Measurements from ENCODE around the gene VILL.
"Not testable (repeated sequence)": the region's sequence is repeated elsewhere in the genome, so short reads cannot be mapped to it uniquely, and the experiment has no call there.

Gene VILL

DNA sequence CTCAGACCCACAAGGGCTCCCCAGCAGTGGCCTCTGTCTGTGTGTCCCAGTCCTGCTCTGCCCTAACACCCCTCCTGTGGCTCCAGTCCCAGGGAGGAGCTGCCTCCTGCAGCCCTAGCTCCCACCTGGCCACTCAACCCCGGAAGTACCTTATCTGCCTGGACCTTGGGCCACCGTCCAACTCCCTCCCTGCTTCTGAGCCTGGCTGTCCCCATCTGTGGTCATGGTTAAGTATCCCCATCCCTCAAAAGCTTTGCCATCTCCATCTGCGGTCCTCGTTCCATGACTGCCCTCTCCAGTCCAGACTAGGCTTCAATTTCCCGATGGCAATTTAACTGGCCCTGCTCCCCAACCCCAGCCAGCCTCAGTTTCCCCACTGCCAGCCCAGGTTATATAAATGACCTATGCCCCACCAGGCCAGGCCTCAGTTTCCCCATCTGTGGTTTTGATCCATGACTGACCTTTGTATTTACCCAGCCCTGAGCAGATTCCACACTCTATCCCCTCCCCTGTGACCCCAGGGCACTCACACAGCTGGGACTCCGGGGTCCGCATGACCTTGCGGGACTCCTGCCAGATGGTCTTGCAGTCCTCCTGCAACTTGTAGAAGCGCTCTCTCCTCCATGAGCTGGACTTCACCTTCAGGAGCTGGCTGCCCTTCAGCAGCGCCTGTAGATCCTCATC, 29.2 kb downstream of the VILL start:
- DNase-seq = no peak

DNA sequence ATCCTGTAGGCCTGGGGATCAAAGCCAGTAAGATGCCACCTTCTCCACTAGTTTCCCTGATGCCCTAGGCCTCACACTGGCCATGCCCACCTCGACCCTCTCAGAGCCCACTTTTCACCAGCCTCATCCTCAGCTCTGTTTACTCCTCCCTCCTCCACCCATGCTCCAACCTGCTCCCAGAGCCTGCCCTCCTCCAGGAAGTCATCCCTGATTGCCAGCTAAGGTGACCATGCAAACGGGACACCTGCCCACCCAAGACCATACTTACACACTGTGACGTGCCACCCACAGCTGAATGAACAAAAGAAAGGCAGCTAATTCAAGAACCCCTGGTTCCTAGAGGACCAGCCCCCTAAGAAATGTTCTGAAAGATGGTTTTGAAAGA, 29.7 kb downstream of the VILL start:
- no peak for DNase-seq

DNA sequence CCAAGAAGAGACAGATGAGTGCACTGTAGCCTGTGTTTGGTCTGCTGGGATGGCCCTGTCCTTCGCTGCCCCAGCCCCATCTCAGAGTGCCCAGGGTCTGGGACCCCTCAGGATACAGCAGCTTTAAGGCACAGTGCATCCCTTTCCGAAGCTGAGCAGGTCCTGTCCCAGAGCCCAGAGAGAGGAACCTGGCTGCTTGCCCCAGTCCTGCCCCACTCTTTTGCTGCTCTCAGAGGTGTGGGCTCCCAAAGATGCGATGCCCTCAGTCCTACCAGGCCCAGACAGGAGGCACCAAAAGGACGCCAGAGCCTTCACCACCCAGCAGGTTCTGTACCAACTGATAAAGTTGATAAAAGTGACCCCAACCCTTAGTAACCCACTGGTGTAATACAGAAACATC, 30.6 kb downstream of the VILL start:
- no peak for DNase-seq

DNA sequence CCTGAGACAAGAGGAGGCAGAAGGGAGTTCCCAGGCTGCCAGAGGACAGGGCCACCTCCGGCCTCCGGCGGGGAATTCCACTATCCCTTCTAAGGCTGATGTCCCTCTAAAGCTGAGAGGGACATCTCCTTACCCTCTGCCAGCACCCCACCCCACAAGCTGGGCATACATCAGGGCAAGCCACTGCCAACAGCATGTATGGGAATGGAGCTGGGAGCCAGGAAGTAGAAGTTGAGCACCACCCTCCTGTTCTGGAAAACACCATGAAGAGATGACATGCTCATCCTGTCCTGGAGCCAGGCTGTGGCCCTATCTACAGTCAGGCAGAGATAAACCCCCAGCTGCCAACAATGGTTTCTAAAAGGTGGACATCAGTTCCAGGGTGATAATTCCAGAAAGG, 31.7 kb downstream of the VILL start:
- no peak for DNase-seq

DNA sequence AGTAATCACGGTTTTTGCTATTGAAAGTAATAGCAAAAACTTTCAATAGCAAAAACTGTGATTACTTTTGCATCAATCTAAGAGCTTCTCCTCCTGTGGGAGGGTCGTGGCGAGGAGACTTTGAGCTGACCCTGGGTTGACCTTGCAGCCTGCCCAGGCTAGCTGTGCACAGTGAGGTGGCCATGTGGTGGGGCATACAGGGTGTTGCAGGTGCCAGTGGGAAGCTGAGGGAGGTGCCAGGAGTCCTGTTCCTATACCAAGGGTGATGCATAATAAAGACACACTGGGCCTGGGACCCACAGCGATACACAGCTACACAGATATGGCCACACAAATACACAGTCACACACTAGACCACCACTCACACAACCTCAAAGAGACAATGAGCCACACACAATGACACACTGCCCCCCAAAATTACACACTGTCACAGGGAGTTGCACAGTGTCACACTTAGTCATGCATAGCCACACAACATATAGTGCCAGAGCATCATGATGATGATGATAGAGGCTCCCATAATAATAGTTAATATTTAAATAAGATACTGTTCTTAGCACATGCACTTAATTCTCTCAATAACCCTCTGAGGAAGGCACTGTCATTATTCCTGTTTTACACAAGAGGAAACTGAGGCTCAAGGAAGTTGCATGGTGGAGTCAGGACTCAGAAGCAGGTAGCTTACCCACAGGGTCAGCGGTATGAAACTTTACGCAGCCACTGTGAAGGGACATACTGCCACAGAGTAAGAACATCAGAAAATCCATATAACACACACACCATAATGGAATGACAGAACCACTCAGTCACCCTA, 32.5 kb downstream of the VILL start:
- no peak for DNase-seq

DNA sequence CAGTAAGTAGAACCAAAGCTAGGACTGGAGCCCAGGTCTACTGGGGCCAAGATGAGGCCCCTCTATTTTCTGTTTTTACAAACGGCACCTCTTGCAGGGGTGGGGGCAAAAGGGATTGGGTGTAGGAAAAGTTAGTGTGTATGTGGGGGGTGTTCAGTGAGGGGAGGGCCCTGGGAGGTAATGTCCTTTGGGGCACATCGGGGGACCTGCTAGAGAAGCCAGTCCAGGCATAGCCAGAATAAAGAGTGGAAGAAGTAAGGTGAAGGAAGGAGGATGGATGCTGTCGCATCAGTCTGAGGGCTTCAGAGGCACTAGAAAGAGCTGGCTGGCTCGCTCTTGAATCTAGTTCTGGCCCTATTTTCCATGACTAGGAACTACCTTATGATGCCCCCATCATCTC, 36.3 kb downstream of the VILL start:
- DNase-seq = no peak

DNA sequence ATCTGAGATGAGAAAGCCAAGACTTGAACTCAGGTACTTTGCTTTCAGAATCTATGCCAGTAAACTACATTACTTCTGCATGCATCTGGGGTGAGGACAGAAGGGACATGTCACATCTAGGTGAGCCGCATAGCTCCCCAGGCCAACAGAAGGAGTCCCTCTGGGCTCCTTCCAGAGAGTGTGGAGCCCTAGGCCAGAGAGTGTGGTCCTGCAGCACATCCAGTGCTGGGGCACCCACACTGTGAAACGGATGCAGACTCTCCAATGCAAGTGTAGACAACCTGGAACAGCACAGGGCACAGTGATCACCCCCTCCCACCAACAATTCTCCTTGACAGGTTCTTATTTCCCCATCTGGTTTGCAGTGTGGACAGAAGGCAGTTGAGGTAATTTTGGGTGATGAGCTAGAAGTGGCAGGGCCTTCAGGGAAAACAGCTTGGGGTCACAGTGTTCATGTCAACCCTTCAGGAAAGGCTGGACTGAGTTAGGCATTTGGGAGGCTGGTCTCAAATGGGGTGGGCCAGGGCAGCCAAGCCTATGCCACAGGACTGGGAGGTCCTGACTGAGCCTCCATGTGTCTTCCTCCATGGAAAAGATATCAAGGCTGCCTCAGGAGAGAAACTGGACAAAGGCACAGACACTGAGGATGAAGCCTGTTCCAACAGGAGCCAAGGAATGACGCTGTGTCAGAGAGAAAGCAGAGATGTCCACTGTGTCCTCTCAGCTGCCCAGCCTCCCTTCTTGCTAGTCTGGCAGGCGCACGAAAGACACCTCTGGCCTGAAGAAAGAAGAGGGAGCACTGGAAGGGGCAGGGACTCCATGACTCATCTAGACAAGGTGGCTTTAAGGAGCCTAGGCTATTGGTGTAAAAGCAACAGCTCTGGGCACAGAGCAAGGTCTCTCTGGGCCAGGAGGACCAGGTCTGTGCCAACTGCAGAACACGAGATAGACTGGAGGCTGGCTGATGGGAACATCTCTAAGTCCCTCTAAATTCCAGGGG, 37.2 kb downstream of the VILL start:
- no peak for DNase-seq

DNA sequence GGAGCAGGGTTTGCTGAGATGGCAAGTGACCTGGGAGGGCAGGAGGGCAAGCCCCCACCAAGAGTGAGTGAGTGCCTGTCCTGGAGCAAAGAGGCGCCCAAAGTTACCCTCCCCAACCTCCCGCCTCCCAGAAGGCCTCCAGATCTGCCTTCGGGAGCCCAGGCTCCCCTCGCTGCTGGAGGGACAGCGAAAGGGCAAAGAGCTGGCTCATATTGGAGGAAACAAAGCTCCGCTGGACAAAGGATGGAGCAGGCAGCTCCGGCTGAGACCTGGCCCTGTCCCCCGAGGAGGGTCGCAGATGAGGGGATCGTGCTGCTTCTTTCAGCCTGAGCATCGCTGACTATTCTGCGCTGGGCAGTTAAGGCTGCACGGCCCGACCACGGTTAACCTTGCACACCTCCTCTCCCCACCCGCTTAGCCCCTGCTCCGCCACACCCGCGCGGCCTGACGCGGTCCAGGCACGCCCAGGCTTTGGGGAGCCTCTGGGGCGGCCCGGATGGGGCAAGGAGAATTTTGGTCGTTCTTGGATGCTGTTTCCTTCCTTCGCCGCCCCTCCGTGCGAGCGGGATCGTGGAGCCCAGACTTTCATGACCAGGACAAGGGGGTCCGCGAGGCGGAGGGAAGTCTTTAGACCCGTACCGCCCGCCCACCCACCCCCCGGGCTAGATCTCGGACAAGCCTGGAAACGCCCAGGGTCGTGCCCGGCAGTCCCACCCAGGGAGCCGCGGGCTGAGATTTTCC, 38.2 kb downstream of the VILL start:
- DNase-seq = no peak

DNA sequence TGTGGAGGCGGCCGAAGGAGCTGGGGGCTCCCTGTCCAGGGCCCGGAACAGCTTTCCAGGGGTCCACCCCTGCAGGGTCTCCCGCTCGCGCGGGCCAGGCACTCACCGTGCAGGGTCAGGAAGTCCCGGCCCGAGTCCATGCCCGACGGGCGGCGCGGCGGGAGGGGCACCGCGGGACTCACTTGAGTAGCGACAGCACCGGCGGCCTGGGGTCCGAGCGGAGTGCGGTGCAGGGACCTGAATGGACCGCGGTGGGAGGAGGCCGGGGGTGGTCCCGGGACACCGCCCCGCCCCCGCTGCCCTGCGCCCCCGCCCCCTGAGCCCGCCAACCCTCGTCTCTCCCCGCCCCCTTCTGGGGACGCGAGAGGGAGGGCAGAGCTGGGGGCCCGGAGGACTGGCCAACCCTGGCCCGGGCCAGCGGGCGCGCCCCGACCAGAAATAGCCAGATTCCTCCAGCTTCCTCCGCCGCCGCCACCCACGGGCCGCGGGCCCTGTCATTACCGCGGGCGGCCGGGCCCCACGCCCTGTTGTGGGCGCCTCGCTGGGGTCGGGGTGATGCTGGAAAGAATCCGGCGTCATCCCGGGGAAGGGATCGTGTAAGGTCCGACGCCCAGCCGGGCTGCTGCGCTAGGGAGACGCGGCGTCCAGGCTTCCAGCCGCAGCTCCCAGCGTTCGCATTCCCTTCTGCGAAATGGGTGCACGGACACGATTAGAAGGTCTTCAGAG, 39.0 kb downstream of the VILL start, which contains the start of gene PLCD1:
TSS of gene PLCD1 (minus strand) at position 243 of the 726 bp plus-strand sequence. CDS start at position 140, 103 bp downstream.
- DNase-seq = peak; percentile 66

DNA sequence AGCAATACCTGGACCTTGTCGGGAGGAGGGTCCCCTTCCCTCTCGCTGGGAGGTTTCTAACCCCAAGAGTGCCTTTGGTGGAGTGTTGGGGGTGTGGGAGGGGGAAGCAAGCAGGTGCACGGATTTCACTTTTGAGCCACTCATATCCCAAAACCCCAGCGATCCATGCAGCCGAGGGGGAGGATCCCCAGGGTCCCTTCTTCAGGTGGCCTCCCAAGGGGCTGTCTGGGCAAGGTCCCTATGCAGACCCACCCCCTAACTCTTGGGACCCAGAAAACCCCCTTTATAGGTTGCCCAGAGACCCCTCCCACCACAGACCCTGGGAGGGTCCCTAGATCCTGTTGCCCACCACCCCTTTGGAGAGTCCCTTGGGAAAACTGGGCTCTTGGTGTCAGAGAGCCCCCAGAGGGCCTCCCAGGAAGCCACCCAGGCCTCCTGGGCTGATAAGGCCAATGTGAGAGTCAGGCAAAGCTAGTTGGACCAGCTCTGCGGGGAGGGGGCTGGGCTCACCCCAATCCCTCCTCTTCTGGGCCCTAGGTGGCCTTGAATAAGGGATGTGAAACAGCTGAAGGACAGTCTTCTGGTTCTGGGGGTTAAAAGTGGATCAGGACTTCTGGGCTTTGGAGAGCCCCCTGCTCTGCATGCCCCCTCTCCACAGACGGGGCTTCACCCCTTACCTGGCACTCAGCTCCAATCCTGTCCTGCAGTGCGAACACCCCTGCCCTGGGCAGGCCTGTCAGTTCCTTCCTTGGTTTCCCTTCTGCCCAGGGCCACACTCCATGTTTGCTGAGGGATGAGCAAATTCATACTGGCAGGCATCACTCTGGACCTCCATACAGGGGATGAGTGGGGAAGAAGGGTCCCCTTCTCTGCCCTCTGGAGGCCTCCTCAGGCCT, 39.8 kb downstream of the VILL start:
- no peak for DNase-seq

DNA sequence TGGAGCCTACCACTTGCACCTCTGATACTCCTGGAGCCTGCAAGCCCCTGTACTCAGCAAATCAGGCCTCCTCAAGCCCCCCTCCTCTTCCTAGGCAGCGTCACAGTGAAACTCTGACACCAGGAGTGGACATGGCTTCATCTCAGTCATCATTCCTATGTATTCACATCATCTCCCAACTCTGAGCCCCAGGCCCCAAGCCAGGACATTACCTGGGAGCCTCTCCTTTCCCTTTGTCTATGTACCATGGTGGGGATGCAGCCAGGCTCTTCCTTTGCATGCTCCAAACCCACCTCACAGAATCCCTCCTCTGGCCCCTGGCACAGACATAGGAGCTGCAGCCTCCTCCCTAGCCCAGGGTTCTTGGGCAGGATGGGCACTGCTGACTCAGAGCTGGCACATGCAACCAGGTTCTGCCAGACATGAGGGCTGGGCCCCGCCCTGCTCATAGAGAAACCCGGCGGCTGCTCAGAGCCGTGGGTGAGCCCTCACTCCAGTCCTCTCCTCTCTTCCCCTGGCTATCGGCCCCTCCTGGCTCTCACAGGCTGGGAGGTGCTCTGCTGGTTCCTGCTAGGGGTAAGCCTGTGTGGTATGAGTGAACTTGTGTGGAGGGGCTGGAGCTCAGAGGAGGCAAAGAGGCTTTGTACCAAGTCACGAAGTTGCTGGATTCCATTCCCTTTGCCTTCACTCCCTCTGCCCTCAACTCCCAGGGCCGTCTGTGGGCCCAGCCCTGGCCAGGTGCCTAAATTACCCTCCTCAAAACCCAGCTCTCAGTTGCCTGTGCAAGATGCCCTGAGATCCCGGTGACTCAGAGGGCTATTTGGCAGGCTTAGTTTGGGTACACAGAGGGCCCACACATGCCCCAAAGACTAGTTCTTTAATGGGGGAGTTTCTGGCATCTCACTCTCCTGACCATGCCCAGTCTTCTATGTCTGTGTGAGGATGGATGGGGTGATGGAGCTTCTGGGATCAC, 40.7 kb downstream of the VILL start:
- peak; percentile 46 for DNase-seq

DNA sequence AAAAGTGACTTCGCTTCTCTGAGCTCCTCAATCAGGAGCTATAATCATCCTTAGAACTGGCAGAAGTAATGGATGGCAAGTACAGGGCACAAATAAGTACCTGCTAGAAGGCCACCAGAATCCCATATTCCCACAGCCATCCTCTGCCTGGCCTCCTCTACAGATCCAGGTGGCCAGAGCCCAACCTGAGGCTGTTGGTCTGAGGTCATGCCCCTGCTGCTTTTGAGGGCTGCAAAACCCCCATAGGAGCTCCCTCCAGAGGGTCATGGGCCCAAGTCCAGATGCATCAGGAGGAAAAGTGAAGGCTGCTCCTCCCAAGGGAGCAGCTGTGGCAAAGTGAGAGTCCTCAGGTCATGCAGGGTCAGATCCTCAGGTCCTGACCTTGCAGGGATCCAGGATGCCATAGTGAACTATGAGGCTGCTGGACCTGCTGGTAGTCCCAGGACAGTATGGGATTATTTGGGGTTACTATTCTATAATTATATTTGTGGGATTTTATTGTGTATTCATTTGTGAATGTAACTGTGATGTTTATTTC, 41.8 kb downstream of the VILL start:
- DNase-seq = no peak

DNA sequence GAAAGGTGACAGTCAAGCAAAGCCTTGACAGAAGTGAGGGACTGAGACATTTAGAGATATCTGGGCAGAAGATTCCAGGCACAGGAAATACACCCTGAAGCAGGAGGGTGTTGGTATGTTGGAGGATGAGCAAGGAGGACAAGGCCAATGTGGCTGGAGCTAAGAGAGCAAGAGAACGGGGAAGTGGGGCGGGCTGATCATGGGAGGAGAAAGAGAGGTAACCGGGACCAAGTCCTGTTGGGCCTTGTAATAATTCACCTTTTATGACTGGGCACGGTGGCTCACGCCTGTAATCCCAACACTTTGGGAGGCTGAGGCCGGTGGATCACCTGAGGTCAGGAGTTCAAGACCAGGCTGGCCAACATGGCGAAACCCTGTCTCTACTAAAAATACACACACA, 43.0 kb downstream of the VILL start:
- DNase-seq = not testable (repeated sequence)

DNA sequence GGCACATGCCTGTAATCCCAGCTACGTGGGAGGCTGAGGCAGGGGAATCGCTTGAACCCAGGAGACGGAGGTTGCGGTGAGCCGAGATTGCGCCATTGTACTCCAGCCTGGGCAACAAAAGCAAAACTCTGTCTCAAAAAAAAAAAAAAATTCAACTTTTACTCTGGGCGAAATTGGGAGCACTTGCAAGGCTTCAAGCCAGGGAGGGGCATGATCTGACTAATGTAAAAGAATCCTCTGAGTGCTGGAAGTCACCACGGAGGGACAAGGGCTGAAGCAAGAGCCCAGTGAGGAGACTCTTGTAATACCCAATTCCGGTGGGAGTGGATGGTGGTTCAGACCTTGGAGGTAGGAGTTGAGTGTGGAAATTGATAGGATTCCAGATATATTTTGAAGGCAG, 43.7 kb downstream of the VILL start:
- not testable (repeated sequence) for DNase-seq

DNA sequence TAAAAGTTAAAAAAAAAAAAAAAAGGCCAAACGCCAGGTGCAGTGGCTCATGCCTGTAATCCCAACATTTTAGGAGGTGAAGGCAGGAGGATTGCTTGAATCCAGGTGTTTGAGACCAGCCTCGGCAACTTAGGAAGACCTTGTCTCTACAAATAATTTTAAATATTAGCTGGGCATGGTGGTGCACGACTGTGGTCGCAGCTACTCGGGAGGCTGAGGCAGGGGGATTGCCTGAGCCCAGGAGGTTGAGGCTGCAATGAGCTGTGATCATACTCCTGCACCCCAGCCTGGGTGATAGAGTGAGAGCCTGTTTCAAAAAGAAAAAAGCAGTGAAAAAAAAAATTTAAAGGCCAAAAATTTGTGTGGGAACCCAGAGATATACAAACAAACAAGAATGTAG, 45.7 kb downstream of the VILL start:
- no peak for DNase-seq

DNA sequence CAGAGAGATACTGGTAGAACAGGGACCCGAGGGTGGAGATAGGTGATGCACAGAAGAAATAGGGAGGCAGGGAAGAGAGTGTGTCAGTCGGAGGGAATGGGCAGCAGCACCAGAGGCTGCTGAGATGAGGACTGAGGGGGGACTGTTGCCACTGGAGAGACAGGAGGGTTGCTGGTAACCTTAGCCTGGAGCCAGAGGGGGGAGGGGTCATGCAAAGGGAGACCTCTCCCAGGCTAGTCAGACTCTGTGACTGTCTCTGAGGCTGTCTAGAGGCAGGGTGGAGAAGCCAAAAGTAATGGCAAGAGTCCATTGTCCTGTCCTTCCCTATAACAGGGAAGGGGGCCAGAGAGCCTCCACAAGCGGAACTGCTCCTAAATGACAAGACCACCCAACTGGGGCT, 46.3 kb downstream of the VILL start:
- no peak for DNase-seq

DNA sequence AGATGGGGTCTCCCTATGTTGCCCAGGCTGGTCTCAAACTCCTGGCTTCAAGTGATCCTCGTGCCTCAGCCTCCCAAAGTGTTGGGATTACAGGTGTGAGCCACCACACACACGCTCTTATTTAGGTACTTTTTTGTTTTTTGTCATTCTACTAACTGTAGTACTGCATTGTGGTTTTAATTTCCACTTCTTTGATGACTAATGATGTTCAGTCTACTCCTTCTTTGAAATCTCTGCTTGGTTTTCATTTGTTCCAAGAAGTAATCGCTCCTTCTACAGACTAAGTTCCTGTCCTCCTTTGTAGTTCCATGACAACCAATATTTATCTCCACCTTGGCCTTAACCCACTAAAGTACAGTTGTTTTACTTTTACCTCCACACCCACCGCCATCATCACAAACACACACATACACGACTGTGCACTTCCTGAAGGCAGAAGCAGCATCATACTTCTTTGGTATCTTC, 47.9 kb downstream of the VILL start:
- DNase-seq = peak; percentile 75

DNA sequence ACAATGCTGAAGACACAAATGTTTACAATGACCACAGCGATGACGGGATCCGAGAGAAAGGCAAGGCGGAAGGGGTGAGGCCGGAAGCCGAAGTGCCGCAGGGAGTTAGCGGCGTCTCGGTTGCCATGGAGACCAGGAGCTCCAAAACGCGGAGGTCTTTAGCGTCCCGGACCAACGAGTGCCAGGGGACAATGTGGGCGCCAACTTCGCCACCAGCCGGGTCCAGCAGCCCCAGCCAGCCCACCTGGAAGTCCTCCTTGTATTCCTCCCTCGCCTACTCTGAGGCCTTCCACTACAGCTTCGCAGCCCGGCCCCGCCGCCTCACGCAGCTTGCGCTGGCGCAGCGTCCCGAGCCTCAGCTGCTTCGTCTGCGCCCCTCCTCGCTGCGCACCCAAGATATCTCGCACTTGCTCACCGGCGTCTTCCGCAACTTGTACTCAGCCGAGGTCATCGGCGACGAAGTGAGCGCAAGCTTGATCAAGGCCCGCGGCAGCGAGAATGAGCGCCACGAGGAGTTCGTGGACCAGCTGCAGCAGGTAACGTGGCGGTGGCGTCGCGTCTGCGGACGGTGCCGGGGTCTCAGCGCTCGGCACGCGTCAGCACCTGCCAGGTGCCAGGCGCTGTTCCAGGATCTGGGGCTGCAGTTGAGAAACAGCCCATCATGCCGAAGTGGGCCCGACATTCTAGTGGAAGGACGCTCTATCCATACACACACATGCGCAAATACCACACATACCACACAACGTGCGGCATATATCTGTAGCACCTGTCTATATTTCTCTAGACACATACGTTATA, 48.7 kb downstream of the VILL start, which contains the start of gene DLEC1:
TSS of gene DLEC1 (plus strand) at position 108 of the 798 bp plus-strand sequence. CDS start at position 126, 18 bp downstream.
- DNase-seq = peak; percentile 89
